VCaP (cell line): ENCODE results near the gene ACCSL.

Source experiments
- H3K27ac ChIP-seq: fragments of 450-650 bp; 2 replicates; pipeline ENCODE4 v1.5.1; 2017
- TF ChIP-seq, protein P1 (sequence below): fragments of 450-650 bp; conservative IDR thresholded peaks from 2 replicates; pipeline ENCODE4 v1.5.1; 2017; ENCODE audit warnings: mild to moderate bottlenecking, moderate library complexity

ACCSL gene

GRCh38 chr11:44037658-44037998 lies 10.2 kb upstream of the ACCSL start:
- no peak overlapping the region for H3K27ac ChIP-seq
- TF ChIP-seq, protein P1, sequence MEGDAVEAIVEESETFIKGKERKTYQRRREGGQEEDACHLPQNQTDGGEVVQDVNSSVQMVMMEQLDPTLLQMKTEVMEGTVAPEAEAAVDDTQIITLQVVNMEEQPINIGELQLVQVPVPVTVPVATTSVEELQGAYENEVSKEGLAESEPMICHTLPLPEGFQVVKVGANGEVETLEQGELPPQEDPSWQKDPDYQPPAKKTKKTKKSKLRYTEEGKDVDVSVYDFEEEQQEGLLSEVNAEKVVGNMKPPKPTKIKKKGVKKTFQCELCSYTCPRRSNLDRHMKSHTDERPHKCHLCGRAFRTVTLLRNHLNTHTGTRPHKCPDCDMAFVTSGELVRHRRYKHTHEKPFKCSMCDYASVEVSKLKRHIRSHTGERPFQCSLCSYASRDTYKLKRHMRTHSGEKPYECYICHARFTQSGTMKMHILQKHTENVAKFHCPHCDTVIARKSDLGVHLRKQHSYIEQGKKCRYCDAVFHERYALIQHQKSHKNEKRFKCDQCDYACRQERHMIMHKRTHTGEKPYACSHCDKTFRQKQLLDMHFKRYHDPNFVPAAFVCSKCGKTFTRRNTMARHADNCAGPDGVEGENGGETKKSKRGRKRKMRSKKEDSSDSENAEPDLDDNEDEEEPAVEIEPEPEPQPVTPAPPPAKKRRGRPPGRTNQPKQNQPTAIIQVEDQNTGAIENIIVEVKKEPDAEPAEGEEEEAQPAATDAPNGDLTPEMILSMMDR, result peak; percentile 23

DNA sequence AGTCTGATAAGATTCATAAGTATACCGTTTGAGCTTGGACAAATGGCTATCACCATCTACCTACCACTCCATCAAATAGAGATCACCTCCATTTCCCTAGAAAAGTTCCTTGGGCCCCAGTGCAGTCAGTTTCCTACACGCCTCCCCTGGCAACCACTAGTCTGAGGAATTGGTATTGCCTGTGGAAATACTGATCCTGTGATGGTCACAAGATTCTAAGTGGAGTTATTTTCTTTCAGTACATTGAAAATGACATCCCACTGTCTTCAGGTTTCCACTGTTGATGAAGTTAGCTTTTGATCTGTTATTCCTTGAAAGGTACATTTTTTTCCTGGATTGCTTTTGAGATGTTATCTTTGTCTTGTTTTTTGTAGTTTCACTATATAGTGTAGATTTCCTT lies 4.6 kb upstream of the ACCSL start:
- TF ChIP-seq, protein P1, result no peak
- H3K27ac ChIP-seq, result no peak overlapping the region

GRCh38 chr11:44046182-44046581 lies 1.6 kb upstream of the ACCSL start:
- H3K27ac ChIP-seq, result no peak overlapping the region
- TF ChIP-seq, protein P1, result no peak

DNA sequence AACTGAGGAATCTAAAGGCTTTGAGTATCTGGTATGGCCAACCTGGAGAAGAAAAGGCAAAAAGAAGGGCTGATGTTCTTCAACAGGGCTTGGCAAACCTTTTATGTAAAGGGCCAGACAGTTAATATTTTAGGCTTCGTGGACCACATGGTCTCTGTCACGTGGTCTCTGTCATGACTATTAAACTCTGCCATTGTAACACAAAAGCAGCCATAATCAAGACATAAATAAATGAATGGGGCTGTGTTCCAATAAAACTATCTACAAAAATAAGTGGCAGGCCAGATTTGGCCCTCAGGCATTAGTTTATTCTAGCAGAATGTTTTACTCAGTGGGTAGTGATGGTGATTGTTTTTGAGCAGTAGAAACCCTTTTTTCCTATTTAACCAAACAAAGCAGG lies 483 bp upstream of the ACCSL start:
- TF ChIP-seq, protein P1, result no peak
- H3K27ac ChIP-seq, result no peak overlapping the region

DNA sequence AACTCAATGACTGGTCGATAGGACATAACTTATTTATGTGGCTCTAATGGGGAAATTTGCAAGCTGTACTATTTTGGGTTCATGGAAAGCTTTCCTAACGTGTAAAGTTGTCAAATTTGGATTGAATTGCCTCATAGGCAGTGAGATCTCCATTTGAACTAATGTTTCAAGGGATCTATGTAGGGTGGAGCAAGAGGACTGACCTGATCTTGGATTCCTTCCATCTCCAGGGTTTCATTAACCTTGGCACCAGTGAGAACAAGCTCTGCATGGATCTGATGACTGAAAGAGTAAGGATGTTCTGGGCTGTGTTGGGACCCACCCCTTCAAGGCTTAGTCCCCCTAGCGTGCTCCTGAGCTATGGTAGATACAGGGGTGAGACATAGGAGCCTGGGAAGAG lies 2.1 kb downstream of the ACCSL start:
- TF ChIP-seq, protein P1, result no peak
- H3K27ac ChIP-seq, result no peak overlapping the region

DNA sequence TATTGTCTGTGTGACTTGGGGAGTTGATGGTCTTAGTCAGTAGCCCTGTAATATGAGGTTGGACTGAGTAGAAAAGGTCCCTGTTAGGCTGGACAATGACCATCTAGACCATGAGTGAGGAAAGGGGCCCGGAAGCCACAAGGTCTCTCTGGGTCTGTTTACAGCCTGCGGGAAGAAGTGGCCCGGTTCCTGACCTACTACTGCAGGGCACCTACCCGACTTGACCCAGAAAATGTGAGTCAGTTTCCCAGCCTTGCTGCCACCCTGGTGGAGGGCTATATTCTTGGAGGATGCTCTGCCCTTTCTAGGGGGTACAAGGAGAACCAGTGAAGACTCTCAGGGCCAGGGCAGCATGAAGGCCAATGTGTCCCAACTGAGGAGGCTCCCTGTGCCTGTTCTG lies 3.4 kb downstream of the ACCSL start:
- TF ChIP-seq, protein P1, result no peak
- H3K27ac ChIP-seq, result no peak overlapping the region

DNA sequence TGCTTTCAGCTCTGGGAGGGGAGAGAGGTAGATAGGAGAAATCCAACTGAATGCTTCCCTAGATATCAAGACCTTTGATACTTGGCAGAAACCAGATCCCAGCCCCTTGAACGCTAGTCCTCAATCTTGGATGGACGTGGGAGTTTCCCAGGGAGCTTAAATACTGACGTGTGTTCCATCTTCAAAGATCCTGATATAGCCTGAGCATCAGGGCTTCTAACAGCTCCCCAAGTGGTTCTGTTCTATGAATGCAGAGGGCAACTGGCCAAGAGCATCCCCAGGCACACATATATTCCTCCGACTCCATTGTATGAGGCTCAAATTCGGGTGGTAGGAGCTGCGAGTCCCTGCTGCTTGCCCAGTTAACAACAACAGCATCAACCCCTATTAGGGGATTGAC lies 9.6 kb downstream of the ACCSL start:
- no peak overlapping the region for H3K27ac ChIP-seq
- TF ChIP-seq, protein P1, result no peak

- no peak overlapping the region for H3K27ac ChIP-seq
- TF ChIP-seq, protein P1, result no peak
These were observed 10.5 kb downstream of the ACCSL start for GRCh38 chr11:44058275-44058674.
